ENCODE measurements around the gene RBMS1. TPM values are rescaled to one million over a fixed set of nuclear protein-coding genes. Genes with fewer than 3 reads are reported as not detected.

Gene RBMS1
- total and polyA plus RNA-seq, 2 of the 4 experiments (the other 2 are of a cell fraction) = 43.5 to 64.9 TPM

DNA sequence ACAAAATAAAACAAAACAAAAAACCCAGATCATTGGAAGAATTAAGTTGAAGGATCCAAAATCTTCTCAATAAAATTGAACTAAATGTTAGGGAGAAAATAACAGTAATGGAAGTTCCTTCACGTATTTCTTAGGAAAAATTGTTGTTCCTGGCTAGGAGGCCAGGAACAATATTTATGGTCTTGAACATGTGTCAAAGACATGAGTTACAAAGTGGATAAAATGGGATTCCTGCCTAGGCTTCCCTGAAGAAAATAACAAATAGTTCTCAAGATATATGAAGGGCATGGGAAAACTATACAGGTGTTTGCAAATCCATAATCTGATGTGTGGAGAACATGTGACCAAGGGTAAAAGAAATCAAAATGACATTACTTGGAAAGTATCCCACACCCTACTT, 225.9 kb downstream of the RBMS1 start:
- ChIA-PET CTCF (no interaction called here), POLR2A (ENCODE audit: unreplicated experiment) (no interaction called here)
- in situ Hi-C loops (cut with MboI; ENCODE audit: low sequenced_read_pairs) (no loop called here), intact Hi-C loops (cut with micrococcal nuclease) (no loop called here), dilution Hi-C loops (cut with HindIII; ENCODE audit: low sequenced_read_pairs, unreplicated experiment) (no loop called here)
- TF ChIP-seq CEBPB (IDR thresholded peaks at IDR 0.05; ENCODE audit: low read depth, low read length) (no peak), MAFK (IDR thresholded peaks at IDR 0.05; ENCODE audit: low read depth, low read length) (no peak)
- TF ChIP-seq, protein P1, sequence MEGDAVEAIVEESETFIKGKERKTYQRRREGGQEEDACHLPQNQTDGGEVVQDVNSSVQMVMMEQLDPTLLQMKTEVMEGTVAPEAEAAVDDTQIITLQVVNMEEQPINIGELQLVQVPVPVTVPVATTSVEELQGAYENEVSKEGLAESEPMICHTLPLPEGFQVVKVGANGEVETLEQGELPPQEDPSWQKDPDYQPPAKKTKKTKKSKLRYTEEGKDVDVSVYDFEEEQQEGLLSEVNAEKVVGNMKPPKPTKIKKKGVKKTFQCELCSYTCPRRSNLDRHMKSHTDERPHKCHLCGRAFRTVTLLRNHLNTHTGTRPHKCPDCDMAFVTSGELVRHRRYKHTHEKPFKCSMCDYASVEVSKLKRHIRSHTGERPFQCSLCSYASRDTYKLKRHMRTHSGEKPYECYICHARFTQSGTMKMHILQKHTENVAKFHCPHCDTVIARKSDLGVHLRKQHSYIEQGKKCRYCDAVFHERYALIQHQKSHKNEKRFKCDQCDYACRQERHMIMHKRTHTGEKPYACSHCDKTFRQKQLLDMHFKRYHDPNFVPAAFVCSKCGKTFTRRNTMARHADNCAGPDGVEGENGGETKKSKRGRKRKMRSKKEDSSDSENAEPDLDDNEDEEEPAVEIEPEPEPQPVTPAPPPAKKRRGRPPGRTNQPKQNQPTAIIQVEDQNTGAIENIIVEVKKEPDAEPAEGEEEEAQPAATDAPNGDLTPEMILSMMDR (conservative IDR thresholded peaks at IDR 0.05; ENCODE audit: low read depth, low read length) = no peak
- Histone ChIP-seq H2BK20ac (ENCODE audit: low read depth, low read length) (no peak overlapping the region), H3K4me1 (ENCODE audit: control insufficient read depth, insufficient read depth, low read length) (peaks cover 20% of the 10 kb centered on the region), H4K8ac (ENCODE audit: low read depth in 2 of 2, low read length in 2 of 2) (no peak overlapping the region), H3K9ac (ENCODE audit: low read depth, low read length) (no peak overlapping the region), H4K5ac (ENCODE audit: low read depth, low read length) (no peak overlapping the region), H2BK5ac (ENCODE audit: low read depth, low read length, poor library complexity, severe bottlenecking) (no peak overlapping the region), H3K4me3 (ENCODE audit: insufficient read depth, low read depth, low read length) (no peak overlapping the region), H2AK9ac (replicated peaks; ENCODE audit: low read depth, low read length, poor library complexity) (no peak overlapping the region), H2BK120ac (ENCODE audit: low read depth, low read length) (no peak overlapping the region), H3K79me1 (ENCODE audit: low read depth in 1 of 2, low read length in 2 of 2) (peaks cover 3 to 16% of the 10 kb centered on the region in 2 experiments; a peak in 3 of 4 replicates), H3K27ac (ENCODE audit: insufficient read depth, low read length) (no peak overlapping the region), H2AK5ac (ENCODE audit: low read depth, low read length) (no peak overlapping the region), H3K14ac (replicated peaks; ENCODE audit: low read depth, low read length) (no peak overlapping the region), H3K4ac (ENCODE audit: low read depth, low read length) (no peak overlapping the region), H2AFZ (replicated peaks; ENCODE audit: low read length, poor library complexity) (no peak overlapping the region), H3K23ac (ENCODE audit: low read depth, low read length) (no peak overlapping the region), H3K36me3 (ENCODE audit: control insufficient read depth, insufficient read depth, low read length) (peaks cover 13% of the 10 kb centered on the region), H3K4me2 (ENCODE audit: low read depth, low read length) (no peak overlapping the region), H2BK15ac (ENCODE audit: low read depth, low read length) (no peak overlapping the region), H3K9me3 (ENCODE audit: control insufficient read depth, insufficient read depth, low read length) (no peaks in the 10 kb centered on the region), H3K18ac (ENCODE audit: low read depth, low read length) (no peak overlapping the region), H3K56ac (ENCODE audit: extremely low read depth, insufficient read depth, low read length) (no peak overlapping the region), H3K27me3 (ENCODE audit: control insufficient read depth, insufficient read depth, low read length) (no peaks in the 10 kb centered on the region), H3K9me1 (ENCODE audit: insufficient read depth, low read length) (peaks cover 17% of the 10 kb centered on the region), H4K91ac (ENCODE audit: insufficient read depth, low read depth, low read length) (no peak overlapping the region), H4K20me1 (ENCODE audit: insufficient read depth, low read length) (no peaks in the 10 kb centered on the region)
- no peak for ATAC-seq (ENCODE audit: low read depth)
- 60% methylated on average over 1 of the region's 1 CpG; no CpG with 5 or more reads in 1 of the 2 experiments for WGBS, 2 experiments (ENCODE audit: extremely low coverage in 2 of 2, insufficient read length in 1 of 2)
- BruUV-seq (replicated peaks) = no TSS peak
- no peak for DNase-seq

Data from IMR-90 (cell line).